ENCODE results near the gene TOMM40. TPM values are rescaled to one million over a fixed set of nuclear protein-coding genes. Genes with fewer than 3 reads are reported as not detected.

TOMM40 gene
- total and polyA plus RNA-seq, 2 of the 13 experiments (the other 11 are each of a cell fraction or from before 2014, with no cell fraction given) = 72.0 to 110 TPM

DNA sequence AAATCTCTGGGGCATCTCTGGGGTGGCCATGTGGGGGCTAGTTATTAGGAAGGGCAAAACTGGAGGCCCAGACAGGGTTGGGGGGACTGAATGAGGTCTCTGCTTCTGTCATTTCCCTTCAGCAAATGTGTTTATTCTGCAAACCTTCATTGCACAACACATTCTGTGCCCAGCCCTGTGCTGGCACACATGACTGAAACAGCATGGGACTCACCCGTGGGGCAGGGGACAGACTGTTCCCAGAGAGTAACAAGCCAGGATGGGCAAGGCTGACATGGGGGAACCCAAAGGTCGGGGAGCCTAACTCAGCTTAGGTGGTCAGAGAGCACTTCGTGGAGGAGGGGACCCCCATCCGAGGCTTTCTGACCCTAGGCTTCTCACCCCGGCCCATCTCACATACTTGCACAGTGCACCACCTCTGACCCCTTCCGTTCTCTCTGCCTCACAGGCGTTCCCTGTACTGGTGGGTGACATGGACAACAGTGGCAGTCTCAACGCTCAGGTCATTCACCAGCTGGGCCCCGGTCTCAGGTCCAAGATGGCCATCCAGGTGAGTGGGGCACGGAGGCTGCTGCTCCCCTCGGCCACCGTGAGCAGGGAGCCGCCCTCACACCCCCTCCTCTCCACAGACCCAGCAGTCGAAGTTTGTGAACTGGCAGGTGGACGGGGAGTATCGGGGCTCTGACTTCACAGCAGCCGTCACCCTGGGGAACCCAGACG is 2.4 kb downstream of the TOMM40 start (continued):
- TF ChIP-seq IKZF4 (CRISPR knock-in tag; IDR thresholded peaks at IDR 0.05; ENCODE audit: borderline replicate concordance, low read depth, not compliant biosample characterization) (no peak), AGO2 (optimal IDR thresholded peaks at IDR 0.05; ENCODE audit: low read depth, low read length) (peak; percentile 18), NFRKB (IDR thresholded peaks at IDR 0.05) (no peak), ZNF564 (CRISPR knock-in tag; IDR thresholded peaks at IDR 0.05) (no peak), CBX1 (IDR thresholded peaks at IDR 0.05; ENCODE audit: low read depth) (no peak), RBFOX2 (IDR thresholded peaks at IDR 0.05; ENCODE audit: low read depth, low read length) (peak; percentile 35; the same call in 1 of the 2 replicates)
- TF ChIP-seq, protein P1, sequence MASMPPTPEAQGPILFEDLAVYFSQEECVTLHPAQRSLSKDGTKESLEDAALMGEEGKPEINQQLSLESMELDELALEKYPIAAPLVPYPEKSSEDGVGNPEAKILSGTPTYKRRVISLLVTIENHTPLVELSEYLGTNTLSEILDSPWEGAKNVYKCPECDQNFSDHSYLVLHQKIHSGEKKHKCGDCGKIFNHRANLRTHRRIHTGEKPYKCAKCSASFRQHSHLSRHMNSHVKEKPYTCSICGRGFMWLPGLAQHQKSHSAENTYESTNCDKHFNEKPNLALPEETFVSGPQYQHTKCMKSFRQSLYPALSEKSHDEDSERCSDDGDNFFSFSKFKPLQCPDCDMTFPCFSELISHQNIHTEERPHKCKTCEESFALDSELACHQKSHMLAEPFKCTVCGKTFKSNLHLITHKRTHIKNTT (CRISPR knock-in tag; IDR thresholded peaks at IDR 0.05) = no peak
- TF ChIP-seq, protein P2, sequence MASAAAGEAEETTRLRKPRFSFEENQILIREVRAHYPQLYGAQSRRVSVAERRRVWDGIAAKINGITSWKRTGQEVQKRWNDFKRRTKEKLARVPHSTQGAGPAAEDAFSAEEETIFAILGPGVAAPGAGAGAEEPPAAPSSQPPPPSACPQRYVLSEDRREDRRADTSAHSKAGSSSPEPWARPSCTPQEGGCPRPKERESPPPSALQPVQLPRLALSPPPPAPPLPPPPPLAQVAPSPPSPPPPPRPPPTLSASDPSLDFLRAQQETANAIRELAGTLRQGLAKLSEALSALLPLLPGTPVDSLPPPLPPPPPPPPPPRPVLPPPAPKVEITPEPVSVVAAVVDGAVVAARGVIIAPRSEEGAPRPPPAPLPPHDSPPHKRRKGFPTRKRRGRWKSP (CRISPR knock-in tag; IDR thresholded peaks at IDR 0.05) = no peak

DNA sequence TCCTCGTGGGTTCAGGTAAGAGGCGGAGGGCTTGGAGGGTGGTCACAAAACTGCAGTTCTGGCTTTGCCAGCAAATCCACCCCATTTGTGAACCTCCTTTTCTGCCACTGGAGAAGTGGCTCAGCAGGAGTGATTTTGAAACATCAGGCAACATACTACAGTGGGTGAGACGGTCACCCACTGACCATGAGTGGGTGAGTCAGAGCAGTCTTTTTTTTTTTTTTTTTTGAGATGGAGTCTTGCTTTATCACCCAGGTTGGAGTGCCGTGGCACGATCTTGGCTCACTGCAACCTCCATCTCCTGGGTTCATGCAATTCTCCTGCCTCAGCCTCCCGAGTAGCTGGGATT is 3.0 kb downstream of the TOMM40 start:
- 97% methylated on average over 4 of the region's 6 CpGs for WGBS (ENCODE audit: low lambda C conversion rate)
- BruUV-seq (replicated peaks) = no TSS peak
- intact Hi-C loops (cut with micrococcal nuclease; ENCODE audit: unreplicated experiment) (no loop called here), in situ Hi-C loops (cut with HindIII; ENCODE audit: extremely low pct_ligation_motif_present, low pct_unique_long_range_greater_than_20kb) (no loop called here)
- peaks cover 42 to 55% of the 10 kb centered on the region in 2 experiments for H3K36me3 ChIP-seq (replicated peaks in 1 of 2; ENCODE audit: control insufficient read depth in 1 of 2, insufficient read depth in 2 of 2, low read length in 2 of 2)
- H4K20me1 ChIP-seq (ENCODE audit: insufficient read depth, low read length) = no peaks in the 10 kb centered on the region
- H3K9me3 ChIP-seq (ENCODE audit: low read length) = no peaks in the 10 kb centered on the region
- no peak overlapping the region for H3K9ac ChIP-seq (ENCODE audit: insufficient read depth, low read depth, low read length)
- H3K79me2 ChIP-seq (ENCODE audit: insufficient read depth, low read length) = peaks cover 39% of the 10 kb centered on the region
- TF ChIP-seq, protein P3, sequence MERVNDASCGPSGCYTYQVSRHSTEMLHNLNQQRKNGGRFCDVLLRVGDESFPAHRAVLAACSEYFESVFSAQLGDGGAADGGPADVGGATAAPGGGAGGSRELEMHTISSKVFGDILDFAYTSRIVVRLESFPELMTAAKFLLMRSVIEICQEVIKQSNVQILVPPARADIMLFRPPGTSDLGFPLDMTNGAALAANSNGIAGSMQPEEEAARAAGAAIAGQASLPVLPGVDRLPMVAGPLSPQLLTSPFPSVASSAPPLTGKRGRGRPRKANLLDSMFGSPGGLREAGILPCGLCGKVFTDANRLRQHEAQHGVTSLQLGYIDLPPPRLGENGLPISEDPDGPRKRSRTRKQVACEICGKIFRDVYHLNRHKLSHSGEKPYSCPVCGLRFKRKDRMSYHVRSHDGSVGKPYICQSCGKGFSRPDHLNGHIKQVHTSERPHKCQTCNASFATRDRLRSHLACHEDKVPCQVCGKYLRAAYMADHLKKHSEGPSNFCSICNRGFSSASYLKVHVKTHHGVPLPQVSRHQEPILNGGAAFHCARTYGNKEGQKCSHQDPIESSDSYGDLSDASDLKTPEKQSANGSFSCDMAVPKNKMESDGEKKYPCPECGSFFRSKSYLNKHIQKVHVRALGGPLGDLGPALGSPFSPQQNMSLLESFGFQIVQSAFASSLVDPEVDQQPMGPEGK (CRISPR knock-in tag; IDR thresholded peaks at IDR 0.05) = no peak
- ChIA-PET CTCF (ENCODE audit: low intra/inter-chr PET ratio, low total read pairs) (no interaction called here), POLR2A (no interaction called here)
- H2AFZ ChIP-seq (ENCODE audit: low read length) = no peak overlapping the region
- no peak overlapping the region for H3K4me2 ChIP-seq (ENCODE audit: low read depth, low read length)
- no peak overlapping the region for H3K4me3 ChIP-seq (replicated peaks in 1 of 3; ENCODE audit: insufficient read depth in 1 of 3, low read depth in 2 of 3, low read length in 3 of 3)
- ATAC-seq (no peak), FAIRE-seq (no peak), DNase-seq (ENCODE audit: low spot score) (no peak)
- H3K27ac ChIP-seq (ENCODE audit: extremely low read length, insufficient read depth, low read length) = no peak overlapping the region
- H3K4me1 ChIP-seq (ENCODE audit: insufficient read depth, low read length) = peaks cover 28% of the 10 kb centered on the region
- no peaks in the 10 kb centered on the region; a peak in 1 of 5 replicates for H3K27me3 ChIP-seq (ENCODE audit: control insufficient read depth in 1 of 2, insufficient read depth in 2 of 2, low read length in 2 of 2)

All from HepG2 (cell line).